ENCODE data around the gene HUWE1. TPM values are rescaled to one million over a fixed set of nuclear protein-coding genes. Genes with fewer than 3 reads are reported as not detected.

Gene HUWE1
- total RNA-seq, 2 donors from 2014 or later: 107 to 206 TPM

GRCh38 chrX:53563324-53563723 is 123.2 kb downstream of the HUWE1 start:
- 83% methylated on average over 4 of the region's 4 CpGs for WGBS
- H3K9me3 ChIP-seq: no peaks in the 10 kb centered on the region
- H3K27me3 ChIP-seq (replicated peaks; ENCODE audit: insufficient read depth): no peaks in the 10 kb centered on the region
- TF ChIP-seq POLR2AphosphoS5 (IDR thresholded peaks at IDR 0.05) (no peak), CTCF (IDR thresholded peaks at IDR 0.05) (no peak)
- intact Hi-C loops (cut with DNase I): no loop called here
- H3K36me3 ChIP-seq: no peaks in the 10 kb centered on the region
- DNase-seq (ENCODE audit: low spot score): no peak
- no peak overlapping the region for H3K4me3 ChIP-seq
- H3K4me1 ChIP-seq (replicated peaks): no peaks in the 10 kb centered on the region
- H3K27ac ChIP-seq: no peak overlapping the region

DNA sequence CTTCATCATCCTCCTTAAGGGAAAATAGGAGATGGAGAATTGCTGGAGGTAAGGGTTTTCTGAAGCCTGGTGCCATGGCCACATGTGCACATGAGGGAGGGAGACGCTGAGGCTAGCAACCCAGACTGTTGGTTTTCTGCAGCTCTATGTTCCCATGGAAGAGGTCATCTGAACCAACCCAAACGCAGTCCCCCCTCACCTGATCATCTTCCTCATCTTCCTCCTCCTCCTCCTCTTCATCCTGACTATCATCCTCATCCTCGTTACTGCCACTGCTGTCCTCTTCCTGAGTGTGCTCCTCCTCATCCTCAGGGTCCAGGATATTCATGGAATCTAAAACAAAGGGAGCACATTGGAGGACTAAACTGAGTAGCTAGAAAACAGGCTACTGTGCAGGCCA is 124.6 kb downstream of the HUWE1 start:
- no peaks in the 10 kb centered on the region for H3K36me3 ChIP-seq

DNA sequence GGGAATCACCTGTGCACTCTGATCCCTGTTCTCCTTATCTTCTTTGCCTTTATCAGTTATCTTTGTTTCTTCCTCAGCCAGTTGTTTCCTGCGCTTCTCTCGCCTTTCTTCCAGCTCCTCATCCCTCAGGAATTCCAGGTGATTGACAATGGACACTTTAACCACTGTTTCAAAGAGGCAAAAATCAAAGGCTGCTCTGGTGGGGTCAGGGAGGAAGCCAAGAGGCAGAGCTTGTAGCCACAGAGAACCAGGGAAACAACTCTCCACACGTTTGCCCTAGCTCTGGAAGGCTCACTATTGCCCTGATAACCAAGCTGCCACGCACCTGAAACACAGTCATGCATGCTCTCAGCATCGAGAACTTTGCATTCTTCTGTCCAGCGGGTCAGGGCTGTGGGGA is 127.9 kb downstream of the HUWE1 start:
- no peaks in the 10 kb centered on the region for H3K27me3 ChIP-seq (replicated peaks; ENCODE audit: insufficient read depth)
- H3K4me3 ChIP-seq: no peak overlapping the region
- no peak for TF ChIP-seq POLR2AphosphoS5 (IDR thresholded peaks at IDR 0.05)
- no peak for TF ChIP-seq CTCF (IDR thresholded peaks at IDR 0.05)
- no peak for TF ChIP-seq POLR2A (IDR thresholded peaks at IDR 0.05)
- WGBS: 95% methylated on average over 4 of the region's 6 CpGs
- no peaks in the 10 kb centered on the region for H3K4me1 ChIP-seq (replicated peaks)
- intact Hi-C loops (cut with DNase I): no loop called here
- H3K27ac ChIP-seq: no peak overlapping the region
- H3K36me3 ChIP-seq: no peaks in the 10 kb centered on the region
- DNase-seq (ENCODE audit: low spot score): no peak
- no peaks in the 10 kb centered on the region for H3K9me3 ChIP-seq

More for the DNA sequence above, 124.6 kb downstream of the HUWE1 start:
- H3K27me3 ChIP-seq (replicated peaks; ENCODE audit: insufficient read depth): no peaks in the 10 kb centered on the region
- intact Hi-C loops (cut with DNase I): no loop called here
- no peaks in the 10 kb centered on the region for H3K4me1 ChIP-seq (replicated peaks)
- no peak overlapping the region for H3K27ac ChIP-seq
- H3K9me3 ChIP-seq: no peaks in the 10 kb centered on the region
- TF ChIP-seq CTCF (IDR thresholded peaks at IDR 0.05) (no peak), POLR2A (IDR thresholded peaks at IDR 0.05) (no peak), POLR2AphosphoS5 (IDR thresholded peaks at IDR 0.05) (no peak)
- 94% methylated on average over 3 of the region's 3 CpGs for WGBS
- no peak overlapping the region for H3K4me3 ChIP-seq
- no peak for DNase-seq (ENCODE audit: low spot score)

DNA sequence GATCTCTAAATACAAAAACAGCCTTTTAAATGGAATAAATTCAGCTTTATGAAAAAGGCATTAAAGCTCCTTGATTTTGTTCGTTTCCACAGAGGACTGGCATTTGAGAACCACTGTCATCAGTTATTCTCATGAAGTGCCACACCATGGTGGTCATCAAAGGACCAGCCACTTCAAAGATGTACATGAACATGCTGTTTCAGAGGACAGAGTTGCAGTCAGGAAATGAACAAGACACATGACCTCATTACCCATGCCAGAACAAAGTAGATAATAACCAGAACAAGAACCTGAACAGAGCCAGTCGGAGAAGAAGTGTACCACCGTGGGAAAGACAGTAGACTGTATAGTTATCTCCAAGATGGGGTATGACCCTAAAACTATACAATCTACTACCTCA is 129.7 kb downstream of the HUWE1 start:
- Histone ChIP-seq H3K27ac (no peak overlapping the region), H3K9me3 (no peaks in the 10 kb centered on the region), H3K4me1 (replicated peaks) (no peaks in the 10 kb centered on the region), H3K36me3 (peaks cover 0 to 6% of the 10 kb centered on the region in 2 donors), H3K4me3 (no peak overlapping the region), H3K27me3 (replicated peaks; ENCODE audit: insufficient read depth) (no peaks in the 10 kb centered on the region)
- no peak for DNase-seq (ENCODE audit: low spot score)
- WGBS: 92% methylated on average over 3 of the region's 3 CpGs
- TF ChIP-seq POLR2A (IDR thresholded peaks at IDR 0.05): no peak
- TF ChIP-seq CTCF (IDR thresholded peaks at IDR 0.05): no peak
- TF ChIP-seq POLR2AphosphoS5 (IDR thresholded peaks at IDR 0.05): no peak
- intact Hi-C loops (cut with DNase I): no loop called here

DNA sequence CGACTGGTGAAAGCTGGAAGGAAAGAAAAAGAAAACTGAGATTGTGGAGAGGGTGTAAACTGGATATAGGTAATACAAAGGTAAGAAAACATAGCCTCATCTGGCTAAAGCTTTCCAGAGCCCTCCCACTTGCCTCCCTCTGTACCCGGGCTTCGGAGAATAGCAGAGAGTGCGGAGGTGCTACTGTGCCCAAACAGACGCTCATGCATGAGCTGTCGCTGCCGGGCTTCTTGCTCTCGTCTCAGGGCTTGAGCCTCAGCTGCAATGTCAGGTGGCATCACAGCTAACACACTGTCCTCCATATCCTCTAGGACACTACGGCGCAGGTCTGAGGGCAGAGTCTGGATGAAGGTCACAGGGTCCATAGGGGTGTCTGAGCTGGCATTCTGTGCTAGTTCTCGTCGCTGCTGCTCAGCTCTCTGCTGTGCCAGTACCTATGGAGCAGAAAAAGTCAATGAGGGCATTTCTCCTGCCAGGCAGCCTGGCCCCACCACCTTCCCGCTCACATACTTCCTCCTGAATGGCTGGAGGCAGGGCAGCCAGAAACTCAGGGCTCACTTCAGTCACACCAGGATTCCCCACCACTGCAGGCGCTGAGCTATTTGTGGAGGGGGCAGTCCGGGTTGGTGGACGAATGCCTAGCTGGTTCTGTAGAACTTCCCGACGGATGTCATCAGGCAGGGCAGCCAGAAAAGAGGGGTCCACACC is 135.6 kb downstream of the HUWE1 start:
- no peak for DNase-seq (ENCODE audit: low spot score)
- intact Hi-C loops (cut with DNase I): no loop called here
- no peak overlapping the region for H3K4me3 ChIP-seq
- 96% methylated on average over 16 of the region's 18 CpGs for WGBS
- TF ChIP-seq POLR2AphosphoS5 (IDR thresholded peaks at IDR 0.05) (no peak), POLR2A (IDR thresholded peaks at IDR 0.05) (no peak), CTCF (IDR thresholded peaks at IDR 0.05) (no peak)
- H3K27me3 ChIP-seq (replicated peaks; ENCODE audit: insufficient read depth): no peaks in the 10 kb centered on the region
- H3K36me3 ChIP-seq: peaks cover 0 to 14% of the 10 kb centered on the region in 2 donors
- no peak overlapping the region for H3K27ac ChIP-seq
- H3K4me1 ChIP-seq (replicated peaks): no peaks in the 10 kb centered on the region
- no peaks in the 10 kb centered on the region for H3K9me3 ChIP-seq
